Endothelial cell of umbilical vein (primary cell): Measurements from ENCODE around the gene ESYT2. TPM values are rescaled to one million over a fixed set of nuclear protein-coding genes. Genes with fewer than 3 reads are reported as not detected.

Experiments used
- BruUV-seq: library from RNA; stranded (reverse); fragments of 400-500 nt; replicated peaks from 2 replicates; lab custom pipeline; 2021; lab: Mats Ljungman, UMichigan
- CTCF ChIA-PET: fragments of 300-600, 350-600 bp; sonication (Branson Sonifier 250); formaldehyde crosslinking; loops from one replicate; lab custom pipeline; 2021; ENCODE audit warnings: antibody characterized with exemption, inconsistent platforms; lab: Charles Lee
- POLR2A ChIA-PET: fragments of 300-600, 350-600 bp; sonication (Branson Sonifier 250); formaldehyde crosslinking; loops from one replicate; lab custom pipeline; 2021; ENCODE audit warnings: antibody characterized with exemption, inconsistent platforms; lab: Charles Lee
- DNase-seq: peaks from one replicate; pipeline ENCODE4 v3.0.0-alpha.2; 2011; ENCODE audit warnings: low read depth, low spot score
- FAIRE-seq: peaks from 2 replicates; lab custom pipeline; 2011; peaks lifted over from hg19 to GRCh38; lab: Jason Lieb, UNC
- H2AFZ ChIP-seq: 2 replicates; pipeline ENCODE4 v1.6.0; 2012; ENCODE audit warnings: low read depth, low read length, control low read depth, inconsistent platforms
- H3K27ac ChIP-seq: 2 replicates; pipeline ENCODE4 v1.5.1; 2011; ENCODE audit warnings: low read depth, mild to moderate bottlenecking, control low read depth, low read length, moderate library complexity; ENCODE audit not compliant: insufficient read depth
- H3K27me3 ChIP-seq, 2 experiments: 2 replicates each; pipeline versions ENCODE4 v1.6.0 to v1.6.1; 2011; ENCODE audit warnings: low read length in 2 of 2, mixed read lengths in 1 of 2; ENCODE audit not compliant: control insufficient read depth in 2 of 2, insufficient read depth in 2 of 2
- H3K36me3 ChIP-seq, 2 experiments: 2 replicates in 1 of 2; 3 replicates in 1 of 2; pipeline ENCODE4 v1.5.1; 2011; ENCODE audit warnings: low read length in 2 of 2, mild to moderate bottlenecking in 1 of 2, moderate library complexity in 1 of 2; ENCODE audit not compliant: control insufficient read depth in 2 of 2, insufficient read depth in 2 of 2; ENCODE audit errors: extremely low read depth in 1 of 2
- H3K4me1 ChIP-seq: 3 replicates; pipeline ENCODE4 v1.5.1; 2011; ENCODE audit warnings: mild to moderate bottlenecking, low read length; ENCODE audit not compliant: control insufficient read depth, insufficient read depth; ENCODE audit errors: extremely low read depth
- H3K4me2 ChIP-seq: 2 replicates; pipeline ENCODE4 v1.6.1; 2011; ENCODE audit warnings: low read length, control low read depth, mixed read lengths; ENCODE audit not compliant: insufficient read depth
- H3K4me3 ChIP-seq, 3 experiments: fragments of 200-600 bp in 1 of 3; sonication (generic), shearing (Covaris generic) in 1 of 3; replicated peaks in 1 of 3; 2 replicates each; pipeline ENCODE4 v1.5.1; 2011 to 2016; ENCODE audit warnings: control low read depth in 3 of 3, low read length in 3 of 3, mild to moderate bottlenecking in 2 of 3, inconsistent platforms in 1 of 3, low read depth in 1 of 3, moderate library complexity in 1 of 3; ENCODE audit not compliant: insufficient read depth in 1 of 3
- H3K79me2 ChIP-seq: 2 replicates; pipeline ENCODE4 v1.6.0; 2012; ENCODE audit warnings: low read length, inconsistent platforms; ENCODE audit not compliant: control insufficient read depth, insufficient read depth
- H3K9ac ChIP-seq: replicated peaks from 2 replicates; pipeline ENCODE3; 2011; ENCODE audit warnings: low read length, control low read depth; ENCODE audit not compliant: insufficient read depth; ENCODE audit errors: extremely low read depth
- H3K9me1 ChIP-seq: replicated peaks from 3 replicates; pipeline ENCODE4 v1.6.0; 2011; ENCODE audit warnings: mild to moderate bottlenecking, low read length; ENCODE audit not compliant: control insufficient read depth, insufficient read depth; ENCODE audit errors: extremely low read depth
- H3K9me3 ChIP-seq: replicated peaks from 2 replicates; pipeline ENCODE4 v1.5.1; 2012; ENCODE audit warnings: low read length, inconsistent platforms; ENCODE audit not compliant: control insufficient read depth, insufficient read depth
- H4K20me1 ChIP-seq: replicated peaks from 2 replicates; pipeline ENCODE3; 2011; ENCODE audit warnings: mild to moderate bottlenecking, low read length; ENCODE audit not compliant: control insufficient read depth, insufficient read depth; ENCODE audit errors: extremely low read depth
- EZH2 ChIP-seq: IDR thresholded peaks from 2 replicates; pipeline ENCODE4 v1.6.1; 2012; ENCODE audit warnings: borderline replicate concordance, low read depth, mild to moderate bottlenecking, moderate library complexity, low read length, inconsistent platforms; ENCODE audit not compliant: severe bottlenecking
- FOS ChIP-seq: IDR thresholded peaks from 2 replicates; pipeline ENCODE4 v1.6.1; 2011; ENCODE audit warnings: mild to moderate bottlenecking, low read length, moderate library complexity, borderline replicate concordance; ENCODE audit not compliant: insufficient read depth
- GATA2 ChIP-seq: IDR thresholded peaks from 2 replicates; pipeline ENCODE4 v1.7.0; 2011; ENCODE audit warnings: low read depth, mild to moderate bottlenecking, moderate library complexity, mixed read lengths, low read length; ENCODE audit not compliant: insufficient read length, insufficient read depth
- JUN ChIP-seq: IDR thresholded peaks from 2 replicates; pipeline ENCODE4 v1.6.1; 2011; ENCODE audit warnings: borderline replicate concordance, low read depth; ENCODE audit not compliant: insufficient read length, insufficient read depth
- MYC ChIP-seq: IDR thresholded peaks from one replicate; pipeline ENCODE4 v1.6.1; 2011; ENCODE audit warnings: mild to moderate bottlenecking, low read depth, low read length
- POLR2A ChIP-seq: IDR thresholded peaks from 2 replicates; pipeline ENCODE4 v1.6.1; 2012; ENCODE audit warnings: low read depth, mild to moderate bottlenecking, control low read depth, low read length
- POLR2AphosphoS5 ChIP-seq: IDR thresholded peaks from 2 replicates; pipeline ENCODE4 v1.6.1; 2012; ENCODE audit warnings: low read depth, mild to moderate bottlenecking, control low read depth, low read length, moderate library complexity; ENCODE audit not compliant: insufficient read depth
- dilution Hi-C: fragments of 300-500 bp; cut with MboI; formaldehyde crosslinking; loops from one replicate; pipeline ENCODE4 v1.15.0; 2019; ENCODE audit warnings: low sequenced_read_pairs; ENCODE audit not compliant: extremely low pct_ligation_motif_present
- intact Hi-C: fragments of 100-400 bp; cut with micrococcal nuclease; formaldehyde crosslinking; loops from one replicate; pipeline ENCODE4 v1.10.0; 2022
- polyA plus RNA-seq, 4 experiments: library from polyadenylated mRNA; depleted of rRNA in 3 of 4; stranded (reverse) in 3 of 4; unstranded in 1 of 4; fragments of >200 nt; gene quantifications; 2 replicates each; pipeline versions ENCODE4 v1.2.1 to v1.2.3, GENCODE V29; 2011 to 2012; ENCODE audit warnings: missing spikeins in 1 of 4
- total RNA-seq: library from RNA; stranded (reverse); gene quantifications from 2 replicates; pipeline ENCODE4 v1.2.3, GENCODE V29; 2021
- TF ChIP-seq, protein P1 (sequence below): IDR thresholded peaks from 2 replicates; pipeline ENCODE4 v1.6.1; 2011; ENCODE audit not compliant: insufficient read depth, insufficient read length
- TF ChIP-seq, protein P2 (sequence below), 2 donors: IDR thresholded peaks; 1 replicate in 1 of 2; 2 replicates in 1 of 2; pipeline ENCODE4 v1.5.1; 2011; ENCODE audit warnings: low read length in 2 of 2, mild to moderate bottlenecking in 2 of 2, moderate library complexity in 2 of 2, control low read depth in 1 of 2, inconsistent platforms in 1 of 2, low read depth in 1 of 2; ENCODE audit not compliant: insufficient read depth in 1 of 2; ENCODE audit errors: extremely low read depth in 1 of 2

ESYT2 gene
- total and polyA plus RNA-seq, 2 donors (not counting 3 experiments of a cell fraction or from before 2014, with no cell fraction given) = 18.8 to 46.6 TPM

DNA sequence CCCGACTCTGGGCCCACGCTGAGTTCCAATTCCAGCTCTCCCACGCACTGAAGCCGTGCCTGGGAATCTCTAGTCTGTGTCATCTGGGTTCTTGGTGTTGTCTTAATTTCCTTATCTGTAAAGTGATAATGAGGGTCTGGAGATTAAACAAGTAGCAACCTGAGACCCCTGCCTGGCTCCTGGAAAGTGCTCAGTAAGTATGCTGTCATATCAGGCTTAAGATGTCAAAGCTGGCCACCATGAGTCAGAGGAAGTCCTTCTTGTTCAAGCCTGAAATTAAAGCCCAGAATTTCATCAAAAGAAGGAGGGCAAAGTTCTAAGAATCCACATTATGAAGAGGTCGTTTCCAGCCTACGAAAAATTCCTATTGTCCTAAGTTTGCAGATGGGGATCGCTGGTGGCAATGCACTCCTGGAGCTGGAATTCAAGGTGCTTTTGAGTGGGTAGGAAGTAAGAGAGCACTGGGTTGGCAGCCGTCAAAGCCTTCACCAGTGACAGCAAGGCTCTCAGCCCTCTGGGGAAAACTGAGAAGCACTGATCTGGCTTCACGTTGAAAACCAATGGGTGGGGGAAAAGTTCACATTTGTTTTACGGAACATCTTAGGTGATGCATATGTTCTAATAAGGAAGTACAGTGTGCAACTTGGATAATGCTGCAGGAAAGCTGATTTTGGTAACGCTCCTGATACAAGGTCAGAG, 74.4 kb downstream of the ESYT2 start:
- POLR2A ChIA-PET = no interaction called here
- H4K20me1 ChIP-seq = no peaks in the 10 kb centered on the region

More for the DNA sequence above, 74.4 kb downstream of the ESYT2 start:
- Histone ChIP-seq H3K9me3 (no peaks in the 10 kb centered on the region), H3K27me3 (no peaks in the 10 kb centered on the region), H3K79me2 (no peaks in the 10 kb centered on the region), H3K9me1 (no peaks in the 10 kb centered on the region), H3K36me3 (peaks cover 2 to 10% of the 10 kb centered on the region in 2 experiments), H2AFZ (no peak overlapping the region), H3K9ac (no peak overlapping the region), H3K27ac (no peak overlapping the region), H3K4me2 (no peak overlapping the region), H3K4me3 (no peak overlapping the region), H3K4me1 (peaks cover 6% of the 10 kb centered on the region)
- CTCF ChIA-PET = interaction anchor here (2.1 kb wide), 1 partner anchor 59 kb away, joined by 4 read pairs; no protein-coding TSS in a partner anchor
- BruUV-seq = no TSS peak
- FAIRE-seq (no peak), DNase-seq (peak; percentile 35)
- TF ChIP-seq, protein P1, sequence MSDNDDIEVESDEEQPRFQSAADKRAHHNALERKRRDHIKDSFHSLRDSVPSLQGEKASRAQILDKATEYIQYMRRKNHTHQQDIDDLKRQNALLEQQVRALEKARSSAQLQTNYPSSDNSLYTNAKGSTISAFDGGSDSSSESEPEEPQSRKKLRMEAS = no peak
- TF ChIP-seq GATA2 (no peak), POLR2AphosphoS5 (no peak), FOS (no peak), MYC (no peak), EZH2 (no peak), JUN (no peak), POLR2A (no peak)
- TF ChIP-seq, protein P2, sequence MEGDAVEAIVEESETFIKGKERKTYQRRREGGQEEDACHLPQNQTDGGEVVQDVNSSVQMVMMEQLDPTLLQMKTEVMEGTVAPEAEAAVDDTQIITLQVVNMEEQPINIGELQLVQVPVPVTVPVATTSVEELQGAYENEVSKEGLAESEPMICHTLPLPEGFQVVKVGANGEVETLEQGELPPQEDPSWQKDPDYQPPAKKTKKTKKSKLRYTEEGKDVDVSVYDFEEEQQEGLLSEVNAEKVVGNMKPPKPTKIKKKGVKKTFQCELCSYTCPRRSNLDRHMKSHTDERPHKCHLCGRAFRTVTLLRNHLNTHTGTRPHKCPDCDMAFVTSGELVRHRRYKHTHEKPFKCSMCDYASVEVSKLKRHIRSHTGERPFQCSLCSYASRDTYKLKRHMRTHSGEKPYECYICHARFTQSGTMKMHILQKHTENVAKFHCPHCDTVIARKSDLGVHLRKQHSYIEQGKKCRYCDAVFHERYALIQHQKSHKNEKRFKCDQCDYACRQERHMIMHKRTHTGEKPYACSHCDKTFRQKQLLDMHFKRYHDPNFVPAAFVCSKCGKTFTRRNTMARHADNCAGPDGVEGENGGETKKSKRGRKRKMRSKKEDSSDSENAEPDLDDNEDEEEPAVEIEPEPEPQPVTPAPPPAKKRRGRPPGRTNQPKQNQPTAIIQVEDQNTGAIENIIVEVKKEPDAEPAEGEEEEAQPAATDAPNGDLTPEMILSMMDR (IDR thresholded peaks at IDR 0.05; ENCODE audit: extremely low read depth in 1 of 2, insufficient read depth in 1 of 2, low read depth in 1 of 2, low read length in 2 of 2) = no peak
- dilution Hi-C loops = no loop called here
- intact Hi-C loops = no loop called here
